Tibial nerve (tissue), 4 donors: ENCODE results near the gene ZNF429.

Experiments
- EP300 ChIP-seq, 2 donors: sonication (generic); formaldehyde crosslinking; IDR thresholded peaks; one replicate each; pipeline ENCODE4 v1.6.1; 2017; ENCODE audit warnings: antibody characterized with exemption in 2 of 2, mild to moderate bottlenecking in 1 of 2
- POLR2A ChIP-seq, 2 donors: fragments of 450-650 bp; IDR thresholded peaks; one replicate each; pipeline ENCODE4 v1.6.1; 2017; ENCODE audit warnings: antibody characterized with exemption in 2 of 2, mild to moderate bottlenecking in 2 of 2, moderate library complexity in 2 of 2
- TF ChIP-seq, protein P1 (sequence below), 5 experiments: fragments of 200-600 bp in 3 of 5; fragments of 450-650 bp in 2 of 5; sonication (generic) in 3 of 5; IDR thresholded peaks; one replicate each; pipeline ENCODE4 v1.5.1; 2016 to 2019; ENCODE audit warnings: antibody characterized with exemption in 5 of 5, mild to moderate bottlenecking in 3 of 5, moderate library complexity in 2 of 5

DNA sequence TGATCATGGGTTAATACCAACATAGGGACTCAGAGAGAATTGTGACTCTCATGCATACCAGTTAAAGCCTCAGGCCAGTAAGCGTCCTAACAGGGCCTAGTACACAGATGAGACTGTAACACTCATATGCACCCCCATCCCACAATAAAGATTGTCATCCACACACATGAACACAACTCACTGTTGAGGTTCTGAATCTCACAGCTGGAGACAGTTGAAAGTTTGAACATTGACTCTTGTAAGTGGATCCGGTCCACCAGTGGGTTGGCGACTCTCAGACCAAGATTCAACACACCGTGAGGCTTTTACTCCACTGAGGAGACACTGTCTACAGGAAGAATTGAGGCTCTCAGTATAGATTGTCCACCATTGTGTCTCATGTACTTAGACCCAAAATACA lies 88.1 kb downstream of the ZNF429 start:
- TF ChIP-seq POLR2A (IDR thresholded peaks at IDR 0.05), result no peak
- TF ChIP-seq, protein P1, sequence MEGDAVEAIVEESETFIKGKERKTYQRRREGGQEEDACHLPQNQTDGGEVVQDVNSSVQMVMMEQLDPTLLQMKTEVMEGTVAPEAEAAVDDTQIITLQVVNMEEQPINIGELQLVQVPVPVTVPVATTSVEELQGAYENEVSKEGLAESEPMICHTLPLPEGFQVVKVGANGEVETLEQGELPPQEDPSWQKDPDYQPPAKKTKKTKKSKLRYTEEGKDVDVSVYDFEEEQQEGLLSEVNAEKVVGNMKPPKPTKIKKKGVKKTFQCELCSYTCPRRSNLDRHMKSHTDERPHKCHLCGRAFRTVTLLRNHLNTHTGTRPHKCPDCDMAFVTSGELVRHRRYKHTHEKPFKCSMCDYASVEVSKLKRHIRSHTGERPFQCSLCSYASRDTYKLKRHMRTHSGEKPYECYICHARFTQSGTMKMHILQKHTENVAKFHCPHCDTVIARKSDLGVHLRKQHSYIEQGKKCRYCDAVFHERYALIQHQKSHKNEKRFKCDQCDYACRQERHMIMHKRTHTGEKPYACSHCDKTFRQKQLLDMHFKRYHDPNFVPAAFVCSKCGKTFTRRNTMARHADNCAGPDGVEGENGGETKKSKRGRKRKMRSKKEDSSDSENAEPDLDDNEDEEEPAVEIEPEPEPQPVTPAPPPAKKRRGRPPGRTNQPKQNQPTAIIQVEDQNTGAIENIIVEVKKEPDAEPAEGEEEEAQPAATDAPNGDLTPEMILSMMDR (IDR thresholded peaks at IDR 0.05), result no peak
- TF ChIP-seq EP300 (IDR thresholded peaks at IDR 0.05), result no peak
